Retinal pigment epithelial cell (primary cell): Measurements from ENCODE around the gene ADAMTS7.

Source experiments
- DNase-seq: peaks from one replicate; pipeline ENCODE4 v3.0.0-alpha.2; 2010; ENCODE audit warnings: low read depth
- H3K4me3 ChIP-seq: 2 replicates; pipeline ENCODE4 v1.5.1; 2011; ENCODE audit warnings: mild to moderate bottlenecking, low read length, control low read depth, moderate library complexity
- CTCF ChIP-seq: conservative IDR thresholded peaks from 2 replicates; pipeline ENCODE4 v1.5.1; 2011; ENCODE audit warnings: low read depth, low read length, control low read depth, inconsistent platforms

ADAMTS7 gene

GRCh38 chr15:78838489-78838888 lies 27.2 kb upstream of the ADAMTS7 start:
- no peak overlapping the region for H3K4me3 ChIP-seq
- no peak for TF ChIP-seq CTCF
- DNase-seq = no peak

- H3K4me3 ChIP-seq = no peak overlapping the region
- no peak for TF ChIP-seq CTCF
Observed at GRCh38 chr15:78837543-78837942, 26.3 kb upstream of the ADAMTS7 start.

GRCh38 chr15:78837131-78837530 lies 25.9 kb upstream of the ADAMTS7 start:
- no peak for DNase-seq
- no peak for TF ChIP-seq CTCF
- H3K4me3 ChIP-seq = no peak overlapping the region

More at GRCh38 chr15:78837543-78837942, 26.3 kb upstream of the ADAMTS7 start:
- DNase-seq = no peak

- H3K4me3 ChIP-seq = no peak overlapping the region
- TF ChIP-seq CTCF = no peak
- DNase-seq = no peak
Observed at GRCh38 chr15:78836333-78836732, 25.1 kb upstream of the ADAMTS7 start.

- TF ChIP-seq CTCF = no peak
- no peak overlapping the region for H3K4me3 ChIP-seq
- no peak for DNase-seq
Observed at GRCh38 chr15:78831229-78832207, 20.3 kb upstream of the ADAMTS7 start.

- no peak for TF ChIP-seq CTCF
- no peak overlapping the region for H3K4me3 ChIP-seq
Observed at GRCh38 chr15:78830514-78831228, 19.4 kb upstream of the ADAMTS7 start.

More at GRCh38 chr15:78830514-78831228, 19.4 kb upstream of the ADAMTS7 start:
- no peak for DNase-seq
